ENCODE measurements around the gene MYBPH.

MYBPH gene, protein sequence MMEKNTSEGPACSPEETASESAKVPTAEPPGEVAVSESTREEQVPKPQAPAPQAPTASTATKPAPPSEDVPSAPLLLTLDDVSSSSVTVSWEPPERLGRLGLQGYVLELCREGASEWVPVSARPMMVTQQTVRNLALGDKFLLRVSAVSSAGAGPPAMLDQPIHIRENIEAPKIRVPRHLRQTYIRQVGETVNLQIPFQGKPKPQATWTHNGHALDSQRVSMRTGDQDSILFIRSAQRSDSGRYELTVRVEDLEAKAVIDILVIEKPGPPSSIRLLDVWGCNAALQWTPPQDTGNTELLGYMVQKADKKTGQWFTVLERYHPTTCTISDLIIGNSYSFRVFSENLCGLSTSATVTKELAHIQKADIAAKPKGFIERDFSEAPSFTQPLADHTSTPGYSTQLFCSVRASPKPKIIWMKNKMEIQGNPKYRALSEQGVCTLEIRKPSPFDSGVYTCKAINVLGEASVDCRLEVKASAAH

DNA sequence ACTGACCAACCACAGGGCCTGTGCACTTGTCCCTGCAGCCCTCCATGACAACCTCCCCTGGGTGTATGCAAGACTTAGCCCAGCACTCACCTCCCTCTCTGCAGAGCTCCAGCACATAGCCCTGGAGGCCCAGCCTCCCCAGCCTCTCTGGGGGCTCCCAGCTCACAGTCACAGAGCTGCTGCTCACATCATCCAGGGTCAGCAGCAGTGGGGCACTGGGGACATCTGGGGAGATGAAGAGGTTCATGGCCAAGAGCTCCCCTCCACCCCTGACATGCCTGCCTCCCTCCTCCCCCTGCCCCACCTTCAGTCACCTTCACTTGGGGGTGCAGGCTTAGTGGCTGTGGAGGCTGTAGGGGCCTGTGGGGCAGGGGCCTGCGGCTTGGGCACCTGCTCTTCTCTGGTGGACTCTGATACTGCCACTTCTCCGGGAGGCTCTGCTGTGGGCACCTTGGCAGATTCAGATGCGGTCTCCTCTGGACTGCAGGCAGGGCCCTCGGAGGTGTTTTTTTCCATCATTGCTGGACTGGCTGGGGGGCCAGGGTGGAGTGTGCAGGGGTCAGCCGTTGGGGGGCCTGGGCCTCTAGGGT, at the start of gene MYBPH:
TSS of gene MYBPH (minus strand) at position 590 of the 590 bp plus-strand sequence. CDS start at position 519, 71 bp downstream.
- no peak for DNase-seq

- no peak for DNase-seq
Measured at GRCh38 chr1:203225071-203225470, 49.4 kb upstream of the MYBPH start.

- no peak for DNase-seq
Measured at GRCh38 chr1:203223012-203223775, 47.6 kb upstream of the MYBPH start.

- no peak for DNase-seq
Measured at GRCh38 chr1:203219934-203220333, 44.3 kb upstream of the MYBPH start.

GRCh38 chr1:203219171-203219570, 43.5 kb upstream of the MYBPH start:
- no peak for DNase-seq

- no peak for DNase-seq
Measured at GRCh38 chr1:203217668-203218067, 42.0 kb upstream of the MYBPH start.

- DNase-seq = no peak
Measured at GRCh38 chr1:203217139-203217655, 41.6 kb upstream of the MYBPH start.

- DNase-seq = peak; percentile 83
Measured at GRCh38 chr1:203216274-203217138, 40.9 kb upstream of the MYBPH start.

DNA sequence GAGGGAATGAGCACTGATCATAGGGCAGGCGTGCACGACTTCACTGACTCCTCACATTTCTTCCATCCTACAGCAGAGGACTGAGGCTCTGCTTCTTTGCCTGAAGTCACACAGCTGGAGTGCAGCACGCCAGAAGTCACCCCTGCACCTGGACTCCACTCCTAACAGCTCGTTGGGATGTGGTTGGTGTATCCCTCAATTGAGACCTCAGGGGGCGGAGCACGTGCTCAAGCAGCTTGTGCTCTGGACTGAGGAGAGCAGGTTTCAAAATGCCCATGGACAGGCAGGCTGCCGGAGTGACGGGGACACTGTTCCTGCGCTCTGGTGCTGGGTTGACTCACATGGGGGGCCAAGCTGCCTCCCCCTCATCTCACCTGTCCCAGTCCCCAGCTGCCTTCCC, 39.9 kb upstream of the MYBPH start:
- DNase-seq = no peak

DNA sequence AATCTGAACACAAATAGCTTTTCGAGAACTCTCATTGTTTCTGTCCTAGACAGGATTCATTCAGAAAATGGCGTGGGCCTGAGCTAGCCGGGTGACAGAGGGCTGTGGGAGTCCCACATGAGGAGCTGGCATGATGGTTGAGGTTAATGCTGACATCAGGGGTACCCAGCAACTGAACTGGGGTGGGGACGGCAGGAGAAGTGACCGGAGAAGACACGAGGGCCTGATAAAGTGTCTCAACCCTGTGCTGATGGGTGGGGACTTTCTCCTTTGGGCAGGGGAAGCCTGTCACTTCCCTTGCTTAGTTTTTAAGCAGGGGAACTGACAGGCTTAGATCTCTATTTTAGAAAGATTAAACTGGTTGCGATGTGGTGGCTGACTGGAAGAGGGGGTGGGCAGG, 39.2 kb upstream of the MYBPH start:
- DNase-seq = no peak

- DNase-seq = no peak
Measured at GRCh38 chr1:203213126-203213525, 37.5 kb upstream of the MYBPH start.

DNA sequence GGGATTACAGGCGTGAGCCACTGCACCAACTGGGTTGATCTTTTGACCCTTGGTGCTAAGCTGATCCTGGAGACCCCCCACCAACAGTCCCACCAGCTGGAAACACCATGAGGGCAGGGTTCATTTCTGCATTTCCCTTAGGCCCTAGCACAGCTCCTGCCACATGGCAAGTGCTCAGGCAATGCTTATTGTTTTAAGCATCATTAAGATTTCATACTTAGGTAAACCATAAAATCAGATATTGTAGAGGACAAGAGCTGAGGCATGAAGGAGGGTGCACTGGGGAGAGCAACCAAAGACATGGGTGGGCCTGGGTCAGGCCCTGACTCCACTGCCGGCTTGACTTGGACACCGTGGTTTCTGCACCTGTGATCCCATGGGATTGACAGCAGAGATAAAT, 36.2 kb upstream of the MYBPH start:
- DNase-seq = no peak

DNA sequence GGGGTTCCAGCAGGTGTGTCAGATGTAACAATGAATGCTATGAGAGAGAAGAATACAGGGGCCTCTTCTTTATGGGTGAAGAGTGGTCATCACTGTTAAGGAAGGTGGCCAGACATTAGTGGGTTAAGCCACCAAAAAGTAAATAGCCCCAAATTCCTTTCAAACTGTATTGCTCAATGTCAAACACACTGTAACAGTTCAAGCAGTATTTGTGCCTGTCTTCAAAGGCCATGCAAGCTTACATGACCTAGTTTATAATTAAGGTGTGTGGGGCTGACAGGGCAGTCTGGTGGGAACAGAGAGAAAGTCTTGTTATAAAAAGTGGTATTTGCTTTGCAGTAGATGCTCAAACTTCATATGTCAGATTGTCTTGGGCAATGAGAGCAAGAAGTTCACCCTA, 35.4 kb upstream of the MYBPH start:
- DNase-seq = no peak

GRCh38 chr1:203210350-203210749, 34.7 kb upstream of the MYBPH start:
- DNase-seq = no peak

DNA sequence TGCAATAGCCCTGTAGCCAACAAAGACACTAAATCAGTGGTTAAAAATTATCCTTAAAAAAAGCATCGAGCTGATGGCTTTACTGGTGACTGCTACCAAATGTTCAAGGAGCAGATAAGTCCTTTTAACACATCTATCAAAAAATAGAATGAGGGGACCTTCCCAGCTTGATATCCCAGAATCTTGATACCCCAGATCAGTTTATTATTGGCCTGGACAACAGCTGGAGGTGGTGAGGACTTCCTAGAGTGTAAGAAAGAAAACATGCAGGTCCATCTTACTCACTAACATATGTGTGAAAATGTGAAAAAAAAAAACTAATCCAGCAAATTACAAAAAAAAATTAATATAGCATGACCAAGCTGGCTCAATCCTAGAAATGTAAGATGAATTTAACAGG, 32.6 kb upstream of the MYBPH start:
- DNase-seq = no peak

- DNase-seq = no peak
Measured at GRCh38 chr1:203207751-203208150, 32.1 kb upstream of the MYBPH start.

DNA sequence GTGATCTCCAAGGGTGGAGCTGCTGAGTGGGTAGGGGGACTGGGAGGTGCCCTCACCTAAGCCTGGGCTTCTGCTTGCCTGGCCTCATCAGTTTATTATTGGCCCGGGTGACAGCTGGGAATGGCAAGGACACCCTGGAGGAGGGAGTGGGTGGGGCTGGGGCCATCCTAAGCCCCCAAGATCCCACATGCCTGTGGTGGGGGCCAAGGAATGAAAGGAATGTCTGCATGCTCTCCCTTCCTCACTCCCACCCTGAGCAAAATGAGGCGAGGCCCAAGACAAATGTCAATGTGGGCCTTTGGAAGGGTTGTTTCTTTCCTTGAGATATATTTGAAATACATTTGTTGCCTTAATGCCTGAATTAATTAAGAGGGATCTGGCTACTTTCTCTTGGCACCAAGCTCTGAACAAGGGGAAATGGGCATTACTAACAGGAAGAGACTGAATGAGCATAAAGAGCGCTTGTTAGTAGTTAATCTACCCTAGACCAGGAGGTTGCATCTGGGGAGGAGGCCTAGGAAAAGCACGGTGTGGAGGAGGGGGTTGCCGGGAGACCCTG, 30.6 kb upstream of the MYBPH start:
- DNase-seq = no peak

GRCh38 chr1:203204756-203205155, 29.1 kb upstream of the MYBPH start:
- no peak for DNase-seq

GRCh38 chr1:203202431-203203245, 27.0 kb upstream of the MYBPH start:
- no peak for DNase-seq

DNA sequence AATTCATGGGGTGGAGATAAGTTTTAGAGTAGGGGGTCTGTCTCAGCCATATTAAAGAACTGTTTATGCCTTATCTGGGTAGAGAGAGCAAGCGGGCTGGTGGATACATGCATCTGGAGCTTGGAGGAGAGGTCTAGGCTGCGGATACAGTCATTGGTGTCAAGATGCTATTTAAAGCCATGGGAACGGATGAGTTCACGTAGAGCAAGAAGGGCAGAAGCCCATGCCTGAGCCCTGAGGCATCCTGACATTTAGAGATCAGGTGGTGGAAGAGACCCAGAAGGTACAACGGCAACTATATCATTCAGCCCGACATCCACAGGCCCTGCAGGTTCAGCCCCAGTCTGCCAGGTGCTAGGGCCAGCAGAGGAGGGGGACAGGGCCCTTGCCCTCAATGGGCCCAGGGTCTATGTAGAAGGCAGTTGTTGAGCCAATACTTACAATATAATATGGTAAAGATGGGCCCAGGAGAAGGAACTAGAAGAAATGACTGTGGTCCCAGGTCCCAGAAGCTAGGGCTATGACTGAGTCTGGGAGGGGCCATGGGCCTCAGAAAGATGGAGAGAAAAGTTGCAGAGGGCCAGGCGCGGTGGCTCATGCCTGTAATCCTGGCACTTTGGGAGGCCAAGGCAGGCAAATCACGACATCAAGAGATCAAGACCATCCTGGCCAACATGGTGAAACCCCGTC, 26.0 kb upstream of the MYBPH start:
- no peak for DNase-seq

GRCh38 chr1:203200916-203201315, 25.3 kb upstream of the MYBPH start:
- DNase-seq = no peak
